NCI-H748 (cell line): ENCODE results near the gene PPP2R2C.

Source experiments
- DNase-seq: peaks from one replicate; lab custom pipeline; 2025; ENCODE audit not compliant: unreplicated experiment; lab: John Stamatoyannopoulos, UW

Gene PPP2R2C

DNA sequence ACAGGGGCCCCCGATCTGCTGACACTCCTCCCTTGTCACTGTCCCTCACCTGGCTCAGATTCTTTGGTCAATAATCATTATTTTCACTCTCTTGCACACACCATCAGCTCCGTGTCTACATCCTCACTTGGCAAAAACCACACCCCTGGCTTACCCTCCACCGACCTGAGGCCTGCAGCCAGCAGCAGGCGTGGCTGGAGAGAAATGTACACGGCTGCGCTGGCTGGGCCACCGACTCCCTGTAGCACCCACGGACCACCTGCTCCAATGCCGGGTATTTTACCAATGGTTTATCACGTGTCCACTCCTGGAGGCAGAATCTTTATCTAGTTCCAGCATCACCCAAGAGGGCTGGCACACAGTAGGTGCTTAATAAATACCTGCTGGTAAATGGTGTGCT lies 104.3 kb downstream of the PPP2R2C start:
- no peak for DNase-seq

DNA sequence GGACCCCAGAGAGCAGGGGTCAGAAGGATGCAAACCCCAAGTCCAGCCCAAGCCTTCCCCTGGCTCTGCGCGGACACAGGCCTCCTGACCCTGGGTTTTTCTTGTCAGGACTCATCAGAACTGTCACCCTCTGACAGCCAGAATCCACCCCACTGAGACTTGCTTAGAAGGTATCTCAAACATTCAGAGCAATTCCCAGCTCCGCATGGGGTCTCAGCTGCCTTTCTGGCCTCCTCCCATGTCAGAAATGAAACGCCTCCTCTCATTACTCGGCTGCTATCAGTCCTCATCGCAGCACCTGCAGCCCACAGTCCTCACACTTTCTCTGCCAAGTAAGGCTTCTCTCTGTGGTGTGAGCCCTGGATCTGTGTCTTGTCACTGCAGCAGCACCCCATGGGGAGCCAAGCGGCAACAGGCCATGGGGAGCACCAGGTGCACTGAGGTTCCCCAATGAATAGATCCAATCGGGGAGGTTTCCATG lies 105.0 kb downstream of the PPP2R2C start:
- DNase-seq = peak; percentile 26

GRCh38 chr4:6366581-6366980 lies 105.8 kb downstream of the PPP2R2C start:
- no peak for DNase-seq

GRCh38 chr4:6365545-6366086 lies 106.8 kb downstream of the PPP2R2C start:
- no peak for DNase-seq

- no peak for DNase-seq
Observed at GRCh38 chr4:6364581-6364980, 107.8 kb downstream of the PPP2R2C start.

DNA sequence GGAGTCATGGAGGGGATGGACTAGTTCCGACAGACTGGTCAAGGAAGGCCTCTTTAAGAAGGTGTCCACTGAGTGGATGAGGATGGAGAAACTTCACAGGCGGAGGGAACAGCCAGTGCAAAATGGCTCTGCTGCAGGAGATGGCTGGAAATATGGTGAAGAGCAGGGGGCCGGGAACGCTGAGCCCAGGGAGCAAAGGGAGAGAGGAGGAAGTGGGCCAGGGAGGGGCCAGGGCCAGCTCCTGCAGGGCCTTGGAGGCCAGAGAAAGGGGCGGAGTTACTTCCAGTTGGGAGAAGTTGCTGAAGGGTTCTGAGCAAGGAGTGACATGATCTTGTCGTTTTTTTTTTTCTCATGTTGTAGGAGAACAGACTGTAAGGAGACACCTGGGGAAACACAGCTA lies 108.3 kb downstream of the PPP2R2C start:
- no peak for DNase-seq

DNA sequence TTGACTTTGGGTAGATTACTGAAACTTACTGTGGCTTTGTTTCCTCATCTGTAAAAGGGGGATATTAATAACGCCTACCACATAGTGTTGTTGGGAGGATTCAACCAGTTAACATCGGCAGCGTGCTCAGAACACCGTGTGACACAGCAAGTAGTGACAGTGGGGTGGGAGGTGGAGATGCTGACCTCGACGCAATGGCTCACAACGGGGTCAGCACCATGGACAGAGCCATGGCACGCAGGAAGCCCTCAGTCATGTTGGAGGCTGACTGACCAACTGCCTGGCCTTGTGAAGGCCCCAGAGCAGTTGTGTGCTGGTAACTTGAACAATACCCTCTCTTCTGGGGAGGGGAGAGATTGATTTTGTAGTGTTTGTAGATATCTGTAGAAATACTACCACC lies 109.5 kb downstream of the PPP2R2C start:
- DNase-seq = no peak

DNA sequence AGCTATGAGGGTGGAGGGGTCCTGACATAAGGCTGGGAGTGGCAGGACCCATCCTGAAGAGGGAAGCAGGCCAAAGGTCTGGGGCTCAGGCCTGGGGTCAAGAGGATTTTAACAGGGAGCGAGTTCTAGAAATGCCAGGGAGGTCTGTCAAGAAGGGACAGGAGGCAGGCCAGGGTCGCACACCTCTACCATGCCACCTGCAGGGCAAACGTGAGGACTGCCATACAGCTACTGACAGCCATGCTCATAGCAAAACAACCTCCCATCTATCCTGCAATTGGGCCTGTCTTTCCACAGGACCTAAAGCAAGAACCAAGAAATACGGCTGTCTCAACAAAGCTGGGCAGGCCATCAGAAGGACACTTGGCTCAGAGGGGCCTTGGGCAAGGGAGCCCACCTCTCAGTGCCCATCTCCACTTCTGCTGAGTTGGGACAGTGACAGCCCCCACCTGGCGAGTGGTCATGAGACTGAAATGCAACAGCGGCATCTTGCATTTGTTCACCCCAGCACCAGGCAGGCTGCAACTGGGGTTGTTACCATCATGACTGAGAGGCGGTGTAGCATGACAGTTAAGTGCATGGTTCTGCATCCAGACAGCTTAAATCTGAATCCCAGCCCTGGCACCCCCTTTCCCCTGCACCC lies 110.0 kb downstream of the PPP2R2C start:
- no peak for DNase-seq

DNA sequence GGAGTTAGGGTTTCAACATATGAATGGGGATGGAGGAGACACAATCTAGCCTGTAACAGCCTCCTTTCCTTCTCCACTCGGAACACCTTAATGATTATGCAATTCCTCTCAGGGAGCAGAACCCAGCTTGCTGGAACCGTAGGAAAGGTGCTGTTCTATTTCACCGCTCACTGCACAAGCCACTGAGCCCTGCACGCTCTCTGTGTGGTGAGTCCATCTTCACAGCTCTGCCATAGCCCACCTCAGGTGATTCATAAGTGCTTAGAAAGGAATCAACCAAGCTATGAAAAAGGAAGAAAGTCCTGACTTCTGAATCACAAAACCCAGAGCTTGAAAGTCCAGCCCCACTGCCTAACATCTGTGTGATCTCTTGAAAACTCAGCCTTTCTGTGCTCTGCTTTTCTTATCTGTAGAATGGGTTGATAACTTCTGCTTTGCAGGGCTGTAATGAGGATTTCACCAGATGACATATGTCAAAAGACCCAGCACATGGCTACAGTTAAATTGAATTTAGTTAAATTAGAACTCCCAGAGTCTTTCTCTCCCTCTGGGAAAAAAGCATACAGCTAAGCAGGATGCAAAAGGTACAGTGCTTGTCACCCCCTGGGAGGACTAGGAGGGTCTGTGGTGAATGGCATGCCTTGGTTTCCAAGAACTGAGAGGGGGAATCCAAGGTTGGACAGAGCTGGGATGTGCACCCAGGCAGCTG lies 111.2 kb downstream of the PPP2R2C start:
- no peak for DNase-seq

DNA sequence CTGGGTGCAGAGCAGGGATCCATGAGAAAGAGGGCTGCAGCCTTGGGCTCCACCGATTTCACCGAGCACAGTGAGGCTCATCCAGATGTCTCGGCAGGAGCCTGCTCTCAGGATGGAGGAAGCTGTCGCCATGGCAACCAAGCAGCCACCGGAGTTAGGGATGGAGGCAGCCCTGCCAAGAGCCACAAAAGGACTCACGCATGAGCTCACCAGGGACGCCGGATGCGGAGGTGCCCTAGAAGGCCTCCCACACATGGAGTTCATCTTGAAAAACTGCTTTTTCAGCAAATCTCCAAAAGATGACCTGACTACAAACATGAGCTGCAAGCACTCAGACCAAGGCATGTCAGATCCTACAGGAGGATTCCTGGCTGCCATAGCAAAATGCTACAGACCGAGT lies 112.0 kb downstream of the PPP2R2C start:
- peak; percentile 69 for DNase-seq

- no peak for DNase-seq
Observed at GRCh38 chr4:6359536-6360308, 112.7 kb downstream of the PPP2R2C start.

DNA sequence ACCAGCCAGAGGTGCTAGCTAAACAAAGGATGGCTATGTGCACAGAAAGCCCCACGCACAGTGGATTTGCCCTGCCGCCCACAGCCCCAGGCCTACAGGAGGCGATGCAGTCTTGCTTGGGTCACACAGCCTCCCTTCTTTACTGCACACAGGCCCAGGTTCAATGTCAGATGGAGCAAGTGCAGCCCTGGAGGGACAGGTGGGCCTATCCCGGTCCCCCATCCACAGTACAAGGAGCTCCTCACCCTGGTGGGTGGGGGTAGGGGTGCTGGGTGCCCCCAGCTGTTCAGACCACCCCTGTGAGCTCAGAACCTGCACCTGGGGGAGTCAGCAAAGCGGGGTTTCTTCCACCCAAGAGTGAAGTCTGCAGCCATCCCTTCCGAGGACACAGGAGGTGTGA lies 114.9 kb downstream of the PPP2R2C start:
- DNase-seq = no peak

DNA sequence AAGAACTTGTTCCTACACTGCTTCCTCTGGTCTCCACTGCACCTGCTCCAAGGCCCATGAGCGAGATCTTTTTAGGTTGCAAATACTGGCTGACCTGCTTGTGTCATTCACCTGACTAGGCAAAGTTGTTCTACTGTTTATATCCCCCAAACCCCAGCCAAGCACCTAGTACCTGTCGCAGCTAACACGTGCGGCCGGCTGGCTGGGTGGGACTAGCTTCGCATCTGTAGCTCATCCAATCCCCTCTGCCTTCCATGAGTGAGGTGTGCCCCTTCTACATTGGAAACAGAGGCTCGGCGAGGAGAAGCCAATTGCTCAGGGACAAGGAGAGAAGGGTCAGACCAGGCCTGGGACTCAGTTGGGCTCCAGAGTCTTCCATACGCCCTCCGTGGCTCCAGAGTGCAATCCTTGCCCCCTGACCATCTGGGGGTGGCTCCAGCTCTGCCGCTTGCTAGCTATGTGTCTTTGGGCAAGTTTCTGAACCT lies 116.3 kb downstream of the PPP2R2C start:
- DNase-seq = no peak

GRCh38 chr4:6355052-6355451 lies 117.4 kb downstream of the PPP2R2C start:
- DNase-seq = no peak

GRCh38 chr4:6354626-6355025 lies 117.8 kb downstream of the PPP2R2C start:
- DNase-seq = no peak

- DNase-seq = no peak
Observed at GRCh38 chr4:6354119-6354518, 118.3 kb downstream of the PPP2R2C start.

DNA sequence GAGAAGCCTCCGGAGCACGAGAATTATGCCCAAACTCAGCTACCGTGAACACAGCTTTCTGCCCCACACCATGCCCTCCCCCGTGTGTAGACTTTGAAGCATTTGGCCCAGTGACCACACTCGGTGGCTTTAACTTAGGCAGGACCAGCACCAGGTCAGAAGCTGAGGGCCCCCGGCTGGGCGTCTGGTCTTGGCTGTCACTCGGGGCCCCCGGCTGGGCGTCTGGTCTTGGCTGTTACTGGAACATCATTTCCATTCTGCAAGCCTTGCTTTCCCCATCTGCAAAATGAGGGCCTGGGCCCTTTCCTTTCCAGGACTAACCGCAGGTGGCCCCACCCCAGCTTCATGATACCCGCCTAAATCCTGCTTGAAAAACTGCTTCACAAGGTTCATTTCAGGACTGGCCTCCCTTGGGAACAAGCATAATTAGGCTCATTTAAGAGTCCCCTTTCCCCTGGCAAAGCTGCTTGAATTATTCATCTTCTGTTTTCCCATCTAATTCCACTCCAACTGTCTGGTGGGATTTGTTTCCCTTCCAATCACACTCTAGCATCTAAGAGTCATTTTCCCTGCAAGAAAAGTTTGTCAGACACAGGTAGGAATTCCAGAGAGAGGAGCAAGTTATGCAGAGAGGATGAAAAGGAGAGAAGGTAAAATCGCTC lies 120.3 kb downstream of the PPP2R2C start:
- no peak for DNase-seq

GRCh38 chr4:6351246-6352000 lies 121.0 kb downstream of the PPP2R2C start:
- no peak for DNase-seq

DNA sequence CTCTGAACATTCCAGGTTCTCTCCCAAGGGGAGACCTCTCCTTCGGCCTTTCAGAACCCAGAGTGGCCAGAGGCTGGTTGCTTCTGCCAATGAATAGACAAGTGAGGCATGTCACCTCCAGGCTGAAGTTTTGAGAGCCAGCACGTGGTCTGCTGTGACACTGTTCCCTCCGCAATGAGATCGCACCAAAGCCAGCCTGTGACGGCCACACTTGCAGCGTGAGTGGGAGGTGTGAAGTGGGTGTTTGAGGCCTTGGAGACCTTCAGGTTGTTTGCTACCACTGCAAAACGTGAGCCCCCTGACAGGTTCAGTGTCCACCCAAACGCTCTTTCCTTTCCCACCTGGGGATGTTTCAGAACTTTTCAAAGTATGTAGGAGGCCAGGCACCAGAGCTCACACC lies 121.8 kb downstream of the PPP2R2C start:
- no peak for DNase-seq

- no peak for DNase-seq
Observed at GRCh38 chr4:6349896-6350603, 122.4 kb downstream of the PPP2R2C start.
